ENCODE results near the gene RAI1. TPM values are rescaled to one million over a fixed set of nuclear protein-coding genes. Genes with fewer than 3 reads are reported as not detected.
A peak's percentile ranks its signal among the peaks of the same experiment; 100 is the strongest.

RAI1 gene
- polyA plus RNA-seq, 2 of the 4 experiments (the other 2 are of a cell fraction): 3.5 to 23.8 TPM

- FAIRE-seq: no peak
- ChIA-PET POLR2A (interaction anchor here (0.7 kb wide), 1 partner anchor 8 kb away, joined by 7 read pairs; no protein-coding TSS in a partner anchor), CTCF (interaction anchor here (0.5 to 5.7 kb wide), 6 partner anchors 16 to 354 kb away, joined by 3 to 32 read pairs (median 4); no protein-coding TSS in a partner anchor)
- H3K9me3 ChIP-seq: no peaks in the 10 kb centered on the region
- DNase-seq (ENCODE audit: low read depth in 1 of 2, low spot score in 1 of 2): no peak
- TF ChIP-seq REST (IDR thresholded peaks at IDR 0.05) (no peak), JUNB (IDR thresholded peaks at IDR 0.05) (no peak), FOXS1 (CRISPR knock-in tag; IDR thresholded peaks at IDR 0.05) (no peak), GATA3 (IDR thresholded peaks at IDR 0.05; ENCODE audit: borderline replicate concordance) (no peak), POLR2A (IDR thresholded peaks at IDR 0.05; ENCODE audit: low read length) (no peak), SREBF2 (IDR thresholded peaks at IDR 0.05) (no peak), SMC3 (IDR thresholded peaks at IDR 0.05) (no peak), NPAS2 (CRISPR knock-in tag; IDR thresholded peaks at IDR 0.05; ENCODE audit: borderline replicate concordance) (no peak)
- 77% methylated on average over 7 of the region's 7 CpGs for WGBS (ENCODE audit: missing lambda C conversion rate)
- peak overlapping the region; percentile 84; the same call in 2 of the 3 replicates for H3K4me2 ChIP-seq
- H3K4me3 ChIP-seq: no peak overlapping the region
- H3K4me1 ChIP-seq: peaks cover 76% of the 10 kb centered on the region
- no peak for ATAC-seq
- H3K27ac ChIP-seq: peak overlapping the region; percentile 94 to 95; a peak in 5 of 6 replicates
Observed at GRCh38 chr17:17713839-17714238, 32.6 kb downstream of the RAI1 start.

GRCh38 chr17:17714261-17714866 is 33.1 kb downstream of the RAI1 start:
- CTCF ChIA-PET: interaction anchor here (0.5 to 5.7 kb wide), 7 partner anchors 15 to 314 kb away, joined by 3 to 32 read pairs (median 4); no protein-coding TSS in a partner anchor
- no peak for ATAC-seq
- DNase-seq (ENCODE audit: low read depth in 1 of 2, low spot score in 1 of 2): no peak
- TF ChIP-seq EHMT2 (IDR thresholded peaks at IDR 0.05; ENCODE audit: low read depth) (no peak), PBX3 (IDR thresholded peaks at IDR 0.05) (no peak), ZSCAN20 (CRISPR knock-in tag; IDR thresholded peaks at IDR 0.05) (no peak), KDM1A (IDR thresholded peaks at IDR 0.05; ENCODE audit: low read depth) (no peak), ZFP36 (IDR thresholded peaks at IDR 0.05; ENCODE audit: borderline replicate concordance, partially characterized antibody) (no peak), ESRRA (IDR thresholded peaks at IDR 0.05; ENCODE audit: borderline replicate concordance, low read length) (no peak), HOXB5 (CRISPR knock-in tag; IDR thresholded peaks at IDR 0.05) (no peak), CHD4 (IDR thresholded peaks at IDR 0.05; ENCODE audit: borderline replicate concordance) (no peak), HMGXB4 (CRISPR knock-in tag; IDR thresholded peaks at IDR 0.05; ENCODE audit: borderline replicate concordance) (no peak), POLR2A (IDR thresholded peaks at IDR 0.05; ENCODE audit: low read length) (no peak), ELK1 (IDR thresholded peaks at IDR 0.05; ENCODE audit: low read depth, low read length) (no peak)
- no peak for FAIRE-seq
- Histone ChIP-seq H3K4me3 (no peak overlapping the region), H3K4me2 (peak overlapping the region; percentile 84; the same call in 1 of the 3 replicates), H3K9me3 (no peaks in the 10 kb centered on the region), H3K4me1 (peaks cover 75% of the 10 kb centered on the region), H3K27ac (peak overlapping the region; percentile 94 to 95; a peak in 5 of 6 replicates)
- 89% methylated on average over 16 of the region's 16 CpGs for WGBS (ENCODE audit: missing lambda C conversion rate)
- POLR2A ChIA-PET: interaction anchor here (0.7 kb wide), 1 partner anchor 8 kb away, joined by 7 read pairs; no protein-coding TSS in a partner anchor

Measured in A549 (cell line).